Measurements from ENCODE around the gene PGPEP1.
"Not testable (repeated sequence)": the region's sequence is repeated elsewhere in the genome, so short reads cannot be mapped to it uniquely, and the experiment has no call there.

PGPEP1 gene

GRCh38 chr19:18390065-18390907 is 49.9 kb downstream of the PGPEP1 start:
- no peak for DNase-seq (ENCODE audit: low read depth in 3 of 3)

GRCh38 chr19:18391509-18392075 is 51.2 kb downstream of the PGPEP1 start:
- no peak for DNase-seq (ENCODE audit: low read depth in 3 of 3)

- no peak for DNase-seq (ENCODE audit: low read depth in 3 of 3)
Measured at GRCh38 chr19:18392417-18392816, 52.0 kb downstream of the PGPEP1 start.

- DNase-seq (ENCODE audit: low read depth in 3 of 3): no peak
Measured at GRCh38 chr19:18392926-18393325, 52.5 kb downstream of the PGPEP1 start.

- no peak for DNase-seq (ENCODE audit: low read depth in 3 of 3)
Measured at GRCh38 chr19:18393836-18394235, 53.4 kb downstream of the PGPEP1 start.

GRCh38 chr19:18396471-18397241 is 56.3 kb downstream of the PGPEP1 start:
- DNase-seq (ENCODE audit: low read depth in 3 of 3): no peak

GRCh38 chr19:18397242-18398202 is 57.1 kb downstream of the PGPEP1 start, which contains the start of gene LRRC25:
Gene LRRC25, minus strand, starts transcription at chr19:18397622. Its CDS starts 659 bp downstream, at chr19:18396963.
- no peak for DNase-seq (ENCODE audit: low read depth in 3 of 3)

GRCh38 chr19:18399008-18399407 is 58.6 kb downstream of the PGPEP1 start:
- DNase-seq (ENCODE audit: low read depth in 3 of 3): no peak

- no peak for DNase-seq (ENCODE audit: low read depth in 3 of 3)
Measured at GRCh38 chr19:18401580-18402112, 61.2 kb downstream of the PGPEP1 start.

GRCh38 chr19:18402455-18403248 is 62.3 kb downstream of the PGPEP1 start:
- DNase-seq (ENCODE audit: low read depth in 3 of 3): not testable (repeated sequence)

GRCh38 chr19:18405754-18406153 is 65.4 kb downstream of the PGPEP1 start:
- DNase-seq (ENCODE audit: low read depth in 3 of 3): not testable (repeated sequence)

- no peak for DNase-seq (ENCODE audit: low read depth in 3 of 3)
Measured at GRCh38 chr19:18406749-18407148, 66.4 kb downstream of the PGPEP1 start.

- no peak for DNase-seq (ENCODE audit: low read depth in 3 of 3)
Measured at GRCh38 chr19:18408053-18408476, 67.7 kb downstream of the PGPEP1 start.

- no peak for DNase-seq (ENCODE audit: low read depth in 3 of 3)
Measured at GRCh38 chr19:18412610-18413239, 72.3 kb downstream of the PGPEP1 start.

GRCh38 chr19:18414504-18415177 is 74.2 kb downstream of the PGPEP1 start:
- DNase-seq (ENCODE audit: low read depth in 3 of 3): no peak

- DNase-seq (ENCODE audit: low read depth in 3 of 3): no peak
Measured at GRCh38 chr19:18415178-18415867, 74.9 kb downstream of the PGPEP1 start.

- DNase-seq (ENCODE audit: low read depth in 3 of 3): peak in 2 of 3 experiments; percentile 48 to 57
Measured at GRCh38 chr19:18416778-18417249, 76.4 kb downstream of the PGPEP1 start.

Measured in stimulated activated CD4-positive, alpha-beta T cell treated with anti-CD3 and anti-CD28 coated beads, TNF-alpha, amount 100 ng/mL, for 4 hours (primary cell).